PFSK-1 (cell line): ENCODE measurements around the gene CHD1.

Source experiments
- FOXP2 ChIP-seq: optimal IDR thresholded peaks from 2 replicates; pipeline ENCODE3; 2011; ENCODE audit warnings: borderline replicate concordance, control low read depth, inconsistent platforms; ENCODE audit not compliant: insufficient read depth; ENCODE audit errors: extremely low read length, extremely low read depth
- POLR2AphosphoS5 ChIP-seq: IDR thresholded peaks from 2 replicates; pipeline ENCODE4 v1.6.1; 2012; ENCODE audit warnings: low read depth, mild to moderate bottlenecking, control low read depth, low read length, moderate library complexity
- REST ChIP-seq, 2 experiments: IDR thresholded peaks; 2 replicates each; pipeline versions ENCODE4 v1.6.1 to v1.8.0; 2011 to 2012; ENCODE audit warnings: low read depth in 2 of 2, low read length in 2 of 2, control low read depth in 1 of 2, inconsistent platforms in 1 of 2, mild to moderate bottlenecking in 1 of 2, moderate library complexity in 1 of 2; ENCODE audit not compliant: insufficient read depth in 1 of 2
- SIN3A ChIP-seq: IDR thresholded peaks from 2 replicates; pipeline ENCODE4 v1.6.1; 2012; ENCODE audit warnings: mild to moderate bottlenecking, low read length, moderate library complexity, borderline replicate concordance; ENCODE audit not compliant: insufficient read depth
- TAF1 ChIP-seq: IDR thresholded peaks from 2 replicates; pipeline ENCODE4 v1.6.1; 2012; ENCODE audit warnings: low read length, control low read depth, borderline replicate concordance; ENCODE audit not compliant: insufficient read depth

Gene CHD1

GRCh38 chr5:98975223-98975622, 46.4 kb upstream of the CHD1 start:
- no peak for TF ChIP-seq FOXP2
- TF ChIP-seq TAF1 = no peak
- TF ChIP-seq POLR2AphosphoS5 = no peak
- TF ChIP-seq REST (IDR thresholded peaks at IDR 0.05; ENCODE audit: insufficient read depth in 1 of 2, low read depth in 2 of 2, low read length in 2 of 2) = no peak
- no peak for TF ChIP-seq SIN3A

- TF ChIP-seq FOXP2 = no peak
- no peak for TF ChIP-seq POLR2AphosphoS5
- TF ChIP-seq SIN3A = no peak
- no peak for TF ChIP-seq TAF1
- no peak for TF ChIP-seq REST (IDR thresholded peaks at IDR 0.05; ENCODE audit: insufficient read depth in 1 of 2, low read depth in 2 of 2, low read length in 2 of 2)
These were observed 40.6 kb upstream of the CHD1 start for GRCh38 chr5:98969400-98969799.

- TF ChIP-seq FOXP2 = no peak
- no peak for TF ChIP-seq POLR2AphosphoS5
- no peak for TF ChIP-seq SIN3A
- TF ChIP-seq TAF1 = no peak
- TF ChIP-seq REST (IDR thresholded peaks at IDR 0.05; ENCODE audit: insufficient read depth in 1 of 2, low read depth in 2 of 2, low read length in 2 of 2) = no peak
These were observed 39.3 kb upstream of the CHD1 start for GRCh38 chr5:98968056-98968564.

- no peak for TF ChIP-seq POLR2AphosphoS5
- TF ChIP-seq SIN3A = no peak
- no peak for TF ChIP-seq TAF1
- no peak for TF ChIP-seq REST (IDR thresholded peaks at IDR 0.05; ENCODE audit: insufficient read depth in 1 of 2, low read depth in 2 of 2, low read length in 2 of 2)
- no peak for TF ChIP-seq FOXP2
These were observed 36.4 kb upstream of the CHD1 start for GRCh38 chr5:98965226-98965625.

- TF ChIP-seq REST (IDR thresholded peaks at IDR 0.05; ENCODE audit: insufficient read depth in 1 of 2, low read depth in 2 of 2, low read length in 2 of 2) = no peak
- TF ChIP-seq FOXP2 = no peak
- TF ChIP-seq POLR2AphosphoS5 = no peak
- no peak for TF ChIP-seq SIN3A
- TF ChIP-seq TAF1 = no peak
These were observed 35.8 kb upstream of the CHD1 start for GRCh38 chr5:98964621-98965020.
